ENCODE data around the gene PXMP4.
"Not testable (repeated sequence)": the region's sequence is repeated elsewhere in the genome, so short reads cannot be mapped to it uniquely, and the experiment has no call there.

PXMP4 gene

DNA sequence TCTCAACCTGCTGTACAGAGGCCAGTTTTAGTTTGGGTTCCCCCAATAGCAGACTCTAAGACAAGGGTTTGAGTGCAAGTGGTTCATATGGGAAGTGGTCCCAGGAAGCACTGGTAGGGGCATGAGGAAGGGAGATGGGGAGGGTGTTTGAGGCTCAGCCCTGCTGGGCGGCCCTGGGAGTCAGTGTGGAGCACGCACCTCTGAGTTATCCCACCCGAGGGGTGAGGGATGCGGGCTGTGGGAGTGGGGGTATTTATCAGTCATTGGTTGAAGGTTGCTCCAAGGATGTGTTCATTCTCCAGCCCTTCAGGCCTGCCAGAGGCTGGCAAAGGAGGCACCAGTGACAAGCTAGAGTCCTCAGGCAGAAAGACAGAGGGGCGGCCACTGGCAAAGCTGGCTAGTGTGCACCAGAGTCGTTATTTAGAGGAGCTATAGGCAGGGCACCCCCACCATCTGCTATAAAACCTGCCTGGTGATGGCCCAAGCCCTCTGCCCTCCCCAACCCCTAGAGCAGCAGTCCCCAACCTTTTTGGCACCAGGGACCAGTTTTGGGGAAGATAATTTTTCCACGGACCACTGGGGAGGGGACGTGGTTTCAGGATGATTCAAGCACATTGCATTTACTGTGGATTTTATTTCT is 16.5 kb downstream of the PXMP4 start:
- no peak overlapping the region for H3K9ac ChIP-seq (ENCODE audit: low read depth, low read length)
- peaks cover 4% of the 10 kb centered on the region; the same call in 1 of the 2 replicates for H3K9me3 ChIP-seq (ENCODE audit: control insufficient read depth, insufficient read depth, low read length)
- no peaks in the 10 kb centered on the region for H3K36me3 ChIP-seq (ENCODE audit: insufficient read depth, low read length)
- no peaks in the 10 kb centered on the region for H3K4me1 ChIP-seq (ENCODE audit: insufficient read depth, low read length)

DNA sequence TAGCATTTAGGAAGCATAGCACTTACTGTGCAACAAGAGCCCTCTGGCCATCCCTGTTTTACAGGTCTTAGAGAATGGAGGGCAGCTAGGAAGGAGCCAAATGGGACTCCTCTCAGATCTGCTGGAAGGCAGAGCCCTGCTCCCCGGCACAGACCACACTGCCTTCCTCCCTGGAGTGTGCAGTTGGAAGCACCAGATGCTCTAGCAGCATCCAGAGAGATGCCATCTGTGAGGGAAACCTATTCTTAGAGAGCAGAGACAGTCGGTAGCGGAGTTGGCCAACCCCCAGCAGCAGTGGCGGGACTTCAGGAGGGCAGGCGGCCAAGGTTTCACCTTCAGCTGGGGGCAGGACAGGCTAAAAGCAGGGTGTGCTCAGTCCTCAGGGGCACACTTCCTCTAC is 17.2 kb downstream of the PXMP4 start:
- Histone ChIP-seq H3K9ac (ENCODE audit: low read depth, low read length) (no peak overlapping the region), H3K9me3 (ENCODE audit: control insufficient read depth, insufficient read depth, low read length) (peaks cover 4% of the 10 kb centered on the region; the same call in 1 of the 2 replicates), H3K36me3 (ENCODE audit: insufficient read depth, low read length) (no peaks in the 10 kb centered on the region), H3K4me1 (ENCODE audit: insufficient read depth, low read length) (no peaks in the 10 kb centered on the region)

DNA sequence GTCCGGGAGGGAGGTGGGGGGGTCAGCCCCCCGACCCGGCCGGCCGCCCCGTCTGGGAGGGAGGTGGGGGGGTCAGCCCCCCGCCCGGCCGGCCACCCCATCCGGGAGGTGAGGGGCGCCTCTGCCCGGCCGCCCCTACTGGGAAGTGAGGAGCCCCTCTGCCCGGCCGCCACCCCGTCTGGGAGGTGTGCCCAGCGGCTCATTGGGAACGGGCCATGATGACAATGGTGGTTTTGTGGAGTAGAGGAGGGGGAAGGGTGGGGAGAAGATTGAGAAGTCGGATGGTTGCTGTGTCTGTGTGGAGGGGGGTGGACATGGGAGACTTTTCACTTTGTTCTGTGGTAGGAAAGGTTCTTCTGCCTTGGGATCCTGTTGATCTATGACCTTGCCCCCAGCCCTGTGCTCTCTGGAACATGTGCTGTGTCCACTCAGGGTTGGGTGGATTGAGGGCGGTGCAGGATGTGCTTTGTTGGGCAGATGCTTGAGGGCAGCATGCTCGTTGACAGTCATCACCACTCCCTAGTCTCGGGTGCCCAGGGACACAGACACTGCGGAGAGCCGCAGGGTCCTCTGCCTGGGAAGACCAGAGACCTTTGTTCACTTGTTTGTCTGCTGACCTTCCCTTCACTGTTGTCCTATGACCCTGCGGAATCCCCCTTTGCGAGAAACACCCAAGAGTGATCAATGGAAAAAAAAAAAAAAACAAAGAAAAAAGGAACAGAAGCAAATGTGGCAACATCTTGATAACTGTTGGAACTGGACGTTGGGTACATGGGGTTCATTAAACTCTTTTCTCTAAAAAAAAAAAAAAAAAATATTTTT is 18.3 kb downstream of the PXMP4 start:
- H3K4me1 ChIP-seq (ENCODE audit: insufficient read depth, low read length): no peaks in the 10 kb centered on the region; the same call in 1 of the 2 replicates
- H3K36me3 ChIP-seq (ENCODE audit: insufficient read depth, low read length): no peaks in the 10 kb centered on the region
- H3K9me3 ChIP-seq (ENCODE audit: control insufficient read depth, insufficient read depth, low read length): peaks cover 4% of the 10 kb centered on the region; the same call in 1 of the 2 replicates
- H3K9ac ChIP-seq (ENCODE audit: low read depth, low read length): no peak overlapping the region

DNA sequence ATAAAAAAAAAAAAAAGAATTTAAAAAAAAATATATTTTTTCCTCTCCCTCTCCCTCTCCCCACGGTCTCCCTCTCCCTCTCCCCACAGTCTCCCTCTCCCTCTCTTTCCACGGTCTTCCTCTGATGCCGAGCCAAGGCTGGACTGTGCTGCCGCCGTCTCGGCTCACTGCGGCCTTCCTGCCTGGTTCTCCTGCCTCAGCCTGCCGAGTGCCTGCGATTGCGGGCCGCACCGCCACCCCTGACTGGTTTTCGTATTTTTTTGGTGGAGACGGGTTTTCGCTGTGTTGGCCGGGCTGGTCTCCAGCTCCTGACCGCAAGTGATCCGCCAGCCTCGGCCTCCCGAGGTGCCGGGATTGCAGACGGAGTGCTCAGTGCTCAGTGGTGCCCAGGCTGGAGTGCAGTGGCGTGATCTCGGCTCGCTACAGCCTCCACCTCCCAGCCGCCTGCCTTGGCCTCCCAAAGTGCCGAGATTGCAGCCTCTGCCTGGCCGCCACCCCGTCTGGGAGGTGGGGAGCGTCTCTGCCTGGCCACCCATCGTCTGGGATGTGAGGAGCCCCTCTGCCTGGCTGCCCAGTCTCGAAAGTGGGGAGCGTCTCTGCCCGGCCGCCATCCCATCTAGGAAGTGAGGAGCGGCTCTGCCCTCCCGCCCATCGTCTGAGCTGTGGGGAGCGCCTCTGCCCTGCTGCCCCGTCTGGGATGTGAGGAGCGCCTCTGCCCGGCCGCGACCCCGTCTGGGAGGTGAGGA is 19.2 kb downstream of the PXMP4 start:
- not testable (repeated sequence) for H3K4me1 ChIP-seq (ENCODE audit: insufficient read depth, low read length); H3K36me3 ChIP-seq (ENCODE audit: insufficient read depth, low read length); H3K9ac ChIP-seq (ENCODE audit: low read depth, low read length); H3K9me3 ChIP-seq (ENCODE audit: control insufficient read depth, insufficient read depth, low read length)

DNA sequence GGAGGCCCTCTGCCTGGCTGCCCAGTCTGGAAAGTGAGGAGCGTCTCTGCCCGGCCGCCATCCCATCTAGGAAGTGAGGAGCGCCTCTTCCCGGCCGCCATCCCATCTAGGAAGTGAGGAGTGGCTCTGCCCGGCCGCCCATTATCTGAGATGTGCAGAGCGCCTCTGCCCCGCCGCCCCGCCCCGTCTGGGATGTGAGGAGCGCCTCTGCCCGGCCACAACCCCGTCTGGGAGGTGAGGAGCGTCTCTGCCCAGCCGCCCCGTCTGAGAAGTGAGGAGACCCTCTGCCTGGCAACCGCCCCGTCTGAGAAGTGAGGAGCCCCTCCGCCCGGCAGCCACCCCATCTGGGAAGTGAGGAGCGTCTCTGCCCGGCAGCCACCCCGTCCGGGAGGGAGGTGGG is 21.1 kb downstream of the PXMP4 start:
- not testable (repeated sequence) for H3K9me3 ChIP-seq (ENCODE audit: control insufficient read depth, insufficient read depth, low read length); H3K4me1 ChIP-seq (ENCODE audit: insufficient read depth, low read length); H3K9ac ChIP-seq (ENCODE audit: low read depth, low read length); H3K36me3 ChIP-seq (ENCODE audit: insufficient read depth, low read length)

DNA sequence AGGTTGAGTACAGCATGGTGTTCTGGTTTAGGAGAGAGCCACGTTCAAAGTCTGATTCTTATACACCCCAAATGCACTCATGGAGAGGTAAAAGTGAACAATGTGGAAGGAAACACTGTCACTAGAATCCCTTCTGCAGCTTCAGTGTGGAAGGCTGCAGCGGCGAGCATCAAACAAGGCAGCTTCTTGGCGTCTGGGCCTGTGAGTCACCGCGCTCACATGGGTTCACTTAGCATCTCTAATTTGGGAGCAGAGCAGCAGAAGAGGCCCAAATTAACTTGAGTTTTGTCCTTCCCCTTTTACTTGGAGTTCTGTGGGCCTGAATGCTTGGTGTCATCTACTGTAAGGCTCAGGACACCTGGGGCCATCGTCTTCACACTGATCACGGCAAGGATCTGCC is 23.0 kb downstream of the PXMP4 start:
- Histone ChIP-seq H3K36me3 (ENCODE audit: insufficient read depth, low read length) (no peaks in the 10 kb centered on the region), H3K9me3 (ENCODE audit: control insufficient read depth, insufficient read depth, low read length) (peaks cover 4% of the 10 kb centered on the region; the same call in 1 of the 2 replicates), H3K9ac (ENCODE audit: low read depth, low read length) (no peak overlapping the region), H3K4me1 (ENCODE audit: insufficient read depth, low read length) (peaks cover 9% of the 10 kb centered on the region; the same call in 1 of the 2 replicates)

DNA sequence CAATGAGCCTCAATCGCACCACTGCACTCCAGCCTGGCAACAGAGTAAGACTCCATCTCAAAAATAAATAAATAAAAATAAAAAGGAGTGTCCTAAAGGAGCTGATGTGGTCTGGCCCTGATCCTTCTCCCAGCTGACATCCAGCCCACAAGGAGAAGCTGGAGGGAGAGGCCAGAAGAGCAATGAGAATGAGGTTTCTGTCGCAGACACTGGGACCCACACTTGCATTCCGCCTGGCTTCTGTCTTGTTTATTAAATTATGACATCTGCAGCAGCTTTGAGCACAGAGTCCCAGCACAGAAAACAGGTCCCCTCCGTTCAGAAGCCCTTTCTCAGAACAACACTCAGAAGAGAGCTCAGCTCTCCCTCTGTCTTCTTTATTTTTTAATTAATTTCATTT is 23.7 kb downstream of the PXMP4 start:
- Histone ChIP-seq H3K9me3 (ENCODE audit: control insufficient read depth, insufficient read depth, low read length) (no peaks in the 10 kb centered on the region), H3K36me3 (ENCODE audit: insufficient read depth, low read length) (no peaks in the 10 kb centered on the region), H3K4me1 (ENCODE audit: insufficient read depth, low read length) (peaks cover 9% of the 10 kb centered on the region; the same call in 1 of the 2 replicates), H3K9ac (ENCODE audit: low read depth, low read length) (no peak overlapping the region)

DNA sequence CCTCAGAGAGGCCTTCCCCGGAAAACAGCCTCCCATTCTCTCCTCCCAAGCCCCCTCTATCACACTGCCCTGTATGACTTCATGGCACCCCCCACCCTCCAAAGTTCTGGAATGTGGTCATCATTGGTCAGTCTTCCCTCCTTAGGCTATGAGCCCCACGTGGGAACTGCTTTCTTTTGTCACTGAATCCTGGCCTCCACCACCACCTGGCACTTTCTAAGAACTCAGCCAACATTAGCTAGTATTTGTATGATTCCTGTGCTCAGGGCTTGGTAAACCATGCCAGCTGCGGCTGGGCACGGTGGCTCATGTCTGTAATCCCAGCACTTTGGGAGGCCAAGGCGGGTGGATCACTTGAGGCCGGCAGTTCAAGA is 25.5 kb downstream of the PXMP4 start:
- Histone ChIP-seq H3K36me3 (ENCODE audit: insufficient read depth, low read length) (no peaks in the 10 kb centered on the region), H3K4me1 (ENCODE audit: insufficient read depth, low read length) (peaks cover 14% of the 10 kb centered on the region), H3K9ac (ENCODE audit: low read depth, low read length) (no peak overlapping the region), H3K9me3 (ENCODE audit: control insufficient read depth, insufficient read depth, low read length) (no peaks in the 10 kb centered on the region)

DNA sequence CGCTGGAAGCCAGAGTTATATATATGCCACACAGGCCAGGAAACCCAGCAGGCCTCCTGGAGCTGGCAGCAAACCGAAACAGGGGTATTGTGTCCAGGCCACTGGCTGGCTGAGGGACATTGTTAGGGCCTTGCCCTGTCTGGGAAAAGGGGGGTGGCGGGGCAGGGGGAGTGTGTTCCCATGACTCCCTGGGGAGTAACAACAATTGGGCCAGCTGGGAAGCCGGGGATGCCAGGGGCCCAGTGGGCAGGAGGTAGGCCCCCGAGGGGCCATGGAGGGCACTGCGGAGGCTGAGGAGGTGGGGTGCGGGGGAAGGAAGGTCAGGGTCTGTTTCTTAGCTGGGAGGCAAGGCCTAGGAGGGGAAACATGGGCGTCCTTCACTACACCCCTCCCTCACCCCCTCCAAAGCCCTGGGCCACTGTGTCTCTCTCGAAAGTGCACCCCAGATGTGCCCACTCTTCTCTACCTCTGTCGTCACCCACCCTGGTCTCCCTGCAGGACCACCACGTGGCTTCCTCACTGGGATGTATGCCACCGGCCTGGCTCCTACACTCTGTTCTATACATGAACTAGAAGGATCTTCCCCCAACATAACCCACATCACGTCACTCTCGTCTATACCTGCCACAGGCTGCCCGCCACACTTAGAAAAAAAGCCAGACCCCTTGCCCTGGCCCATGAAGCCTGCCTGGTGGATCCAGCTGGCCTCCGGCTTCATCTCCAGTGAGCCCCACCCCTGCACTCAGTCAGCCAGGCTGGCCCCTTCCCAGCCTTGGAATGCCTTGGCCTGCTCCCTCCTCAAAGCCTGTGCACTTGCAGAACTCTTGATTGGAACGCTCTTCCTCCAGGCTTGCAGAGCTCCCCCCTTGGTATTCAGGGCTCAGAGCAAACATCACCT is 26.1 kb downstream of the PXMP4 start:
- no peaks in the 10 kb centered on the region for H3K9me3 ChIP-seq (ENCODE audit: control insufficient read depth, insufficient read depth, low read length)
- H3K36me3 ChIP-seq (ENCODE audit: insufficient read depth, low read length): no peaks in the 10 kb centered on the region
- peaks cover 15% of the 10 kb centered on the region for H3K4me1 ChIP-seq (ENCODE audit: insufficient read depth, low read length)
- H3K9ac ChIP-seq (ENCODE audit: low read depth, low read length): no peak overlapping the region

DNA sequence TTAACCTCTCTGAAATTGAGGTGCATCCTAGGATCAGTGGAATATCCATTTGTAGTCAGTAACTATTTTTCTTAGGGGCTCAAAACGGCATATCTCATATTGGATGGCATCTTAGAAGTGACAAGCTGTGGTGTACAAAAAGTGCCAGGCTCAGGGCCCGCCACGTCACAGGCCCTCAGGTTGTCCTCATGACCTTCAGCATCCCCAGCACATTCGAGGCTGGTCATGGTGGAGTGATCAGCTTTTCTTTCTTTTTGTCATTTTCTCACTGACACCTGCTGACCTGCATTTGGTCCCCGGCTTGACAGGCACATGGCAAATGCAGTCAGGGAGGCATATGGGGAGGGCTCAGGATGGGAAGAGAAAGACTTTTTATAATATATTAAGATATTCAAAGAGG is 26.8 kb downstream of the PXMP4 start:
- H3K4me1 ChIP-seq (ENCODE audit: insufficient read depth, low read length): peaks cover 15% of the 10 kb centered on the region
- H3K9ac ChIP-seq (ENCODE audit: low read depth, low read length): no peak overlapping the region
- H3K9me3 ChIP-seq (ENCODE audit: control insufficient read depth, insufficient read depth, low read length): no peaks in the 10 kb centered on the region
- H3K36me3 ChIP-seq (ENCODE audit: insufficient read depth, low read length): no peaks in the 10 kb centered on the region

DNA sequence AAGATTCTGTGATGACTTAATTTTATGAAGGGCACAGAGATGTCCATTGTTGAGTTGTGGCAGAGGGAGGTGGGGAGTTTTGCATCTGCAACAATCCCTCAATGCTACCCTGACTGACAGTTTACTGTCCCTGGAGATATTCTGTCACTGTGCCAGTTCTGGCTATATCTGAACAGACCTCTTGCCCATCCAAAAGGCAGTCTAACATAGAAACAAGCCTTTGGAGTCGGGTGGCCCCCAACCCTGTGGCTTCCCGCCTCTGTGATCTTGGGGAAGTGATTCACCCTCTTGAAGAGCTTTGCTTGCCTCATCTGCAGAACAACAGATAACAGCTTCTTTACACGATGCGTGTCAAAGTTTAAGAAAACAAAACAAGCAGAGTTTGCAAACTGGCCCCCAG is 30.1 kb downstream of the PXMP4 start:
- Histone ChIP-seq H3K9me3 (ENCODE audit: control insufficient read depth, insufficient read depth, low read length) (no peaks in the 10 kb centered on the region), H3K9ac (ENCODE audit: low read depth, low read length) (no peak overlapping the region), H3K4me1 (ENCODE audit: insufficient read depth, low read length) (peaks cover 20% of the 10 kb centered on the region)

DNA sequence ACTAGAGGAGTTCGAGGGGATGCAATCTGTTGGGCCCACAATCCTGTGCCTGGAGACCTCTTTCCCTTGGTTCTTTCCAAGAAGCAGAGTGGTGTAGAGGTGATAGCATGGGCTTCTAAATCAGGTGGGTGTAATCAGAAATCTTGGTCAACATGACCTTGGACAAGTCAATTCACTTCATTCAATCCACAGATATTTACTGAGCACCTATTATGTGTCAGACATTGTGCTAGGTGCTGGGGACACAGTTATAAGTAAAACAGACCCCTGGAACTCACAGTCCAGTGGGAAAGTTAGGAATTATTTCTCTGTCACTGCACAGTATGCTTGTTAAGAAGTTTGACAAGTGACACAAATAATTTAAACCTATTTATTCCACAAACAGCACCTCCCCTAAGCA is 30.6 kb downstream of the PXMP4 start:
- no peaks in the 10 kb centered on the region for H3K36me3 ChIP-seq (ENCODE audit: insufficient read depth, low read length)
- no peaks in the 10 kb centered on the region for H3K9me3 ChIP-seq (ENCODE audit: control insufficient read depth, insufficient read depth, low read length)
- peaks cover 20% of the 10 kb centered on the region for H3K4me1 ChIP-seq (ENCODE audit: insufficient read depth, low read length)
- H3K9ac ChIP-seq (ENCODE audit: low read depth, low read length): no peak overlapping the region

More for the DNA sequence above, 30.1 kb downstream of the PXMP4 start:
- H3K36me3 ChIP-seq (ENCODE audit: insufficient read depth, low read length): no peaks in the 10 kb centered on the region

DNA sequence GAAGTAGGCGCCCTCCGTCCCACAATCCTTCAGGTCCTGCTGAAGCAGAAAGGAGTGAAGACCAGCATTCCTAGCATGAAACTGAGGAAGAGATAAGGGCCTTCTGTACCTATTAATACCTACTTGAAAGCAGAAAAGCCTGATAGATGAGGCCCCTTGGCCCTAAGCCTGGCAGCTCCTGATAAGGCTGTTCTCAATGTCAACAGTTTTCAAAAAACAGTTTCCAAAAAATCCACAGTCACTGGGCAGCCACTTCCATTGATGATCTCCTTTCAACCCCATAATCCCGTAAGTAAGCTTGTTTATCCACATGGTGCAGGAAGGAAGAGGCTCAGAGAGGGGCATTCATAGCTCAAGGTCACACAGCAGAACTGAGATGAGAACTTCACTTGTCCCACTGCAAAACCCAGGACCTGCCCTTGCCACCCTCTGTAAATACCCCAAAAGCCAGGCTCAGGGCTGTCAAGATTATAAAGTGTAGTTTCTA is 31.1 kb downstream of the PXMP4 start:
- peaks cover 18% of the 10 kb centered on the region for H3K4me1 ChIP-seq (ENCODE audit: insufficient read depth, low read length)

More for the DNA sequence above, 31.1 kb downstream of the PXMP4 start:
- Histone ChIP-seq H3K36me3 (ENCODE audit: insufficient read depth, low read length) (no peaks in the 10 kb centered on the region), H3K9ac (ENCODE audit: low read depth, low read length) (no peak overlapping the region), H3K9me3 (ENCODE audit: control insufficient read depth, insufficient read depth, low read length) (no peaks in the 10 kb centered on the region)

All from ES-I3 (cell line).